Endothelial cell of umbilical vein (primary cell): Measurements from ENCODE around the gene SPRYD4. TPM values are rescaled to one million over a fixed set of nuclear protein-coding genes. Genes with fewer than 3 reads are reported as not detected.

ENCODE experiments used
- BruUV-seq: library from RNA; stranded (reverse); fragments of 400-500 nt; replicated peaks from 2 replicates; lab custom pipeline; 2021; lab: Mats Ljungman, UMichigan
- CTCF ChIA-PET: fragments of 300-600, 350-600 bp; sonication (Branson Sonifier 250); formaldehyde crosslinking; loops from one replicate; lab custom pipeline; 2021; ENCODE audit warnings: antibody characterized with exemption, inconsistent platforms; lab: Charles Lee
- POLR2A ChIA-PET: fragments of 300-600, 350-600 bp; sonication (Branson Sonifier 250); formaldehyde crosslinking; loops from one replicate; lab custom pipeline; 2021; ENCODE audit warnings: antibody characterized with exemption, inconsistent platforms; lab: Charles Lee
- DNase-seq: peaks from one replicate; pipeline ENCODE4 v3.0.0-alpha.2; 2011; ENCODE audit warnings: low read depth, low spot score
- FAIRE-seq: peaks from 2 replicates; lab custom pipeline; 2011; peaks lifted over from hg19 to GRCh38; lab: Jason Lieb, UNC
- H2AFZ ChIP-seq: 2 replicates; pipeline ENCODE4 v1.6.0; 2012; ENCODE audit warnings: low read depth, low read length, control low read depth, inconsistent platforms
- H3K27ac ChIP-seq: 2 replicates; pipeline ENCODE4 v1.5.1; 2011; ENCODE audit warnings: low read depth, mild to moderate bottlenecking, control low read depth, low read length, moderate library complexity; ENCODE audit not compliant: insufficient read depth
- H3K27me3 ChIP-seq, 2 experiments: 2 replicates each; pipeline versions ENCODE4 v1.6.0 to v1.6.1; 2011; ENCODE audit warnings: low read length in 2 of 2, mixed read lengths in 1 of 2; ENCODE audit not compliant: control insufficient read depth in 2 of 2, insufficient read depth in 2 of 2
- H3K36me3 ChIP-seq, 2 experiments: 2 replicates in 1 of 2; 3 replicates in 1 of 2; pipeline ENCODE4 v1.5.1; 2011; ENCODE audit warnings: low read length in 2 of 2, mild to moderate bottlenecking in 1 of 2, moderate library complexity in 1 of 2; ENCODE audit not compliant: control insufficient read depth in 2 of 2, insufficient read depth in 2 of 2; ENCODE audit errors: extremely low read depth in 1 of 2
- H3K4me1 ChIP-seq: 3 replicates; pipeline ENCODE4 v1.5.1; 2011; ENCODE audit warnings: mild to moderate bottlenecking, low read length; ENCODE audit not compliant: control insufficient read depth, insufficient read depth; ENCODE audit errors: extremely low read depth
- H3K4me2 ChIP-seq: 2 replicates; pipeline ENCODE4 v1.6.1; 2011; ENCODE audit warnings: low read length, control low read depth, mixed read lengths; ENCODE audit not compliant: insufficient read depth
- H3K4me3 ChIP-seq, 3 experiments: fragments of 200-600 bp in 1 of 3; sonication (generic), shearing (Covaris generic) in 1 of 3; replicated peaks in 1 of 3; 2 replicates each; pipeline ENCODE4 v1.5.1; 2011 to 2016; ENCODE audit warnings: control low read depth in 3 of 3, low read length in 3 of 3, mild to moderate bottlenecking in 2 of 3, inconsistent platforms in 1 of 3, low read depth in 1 of 3, moderate library complexity in 1 of 3; ENCODE audit not compliant: insufficient read depth in 1 of 3
- H3K79me2 ChIP-seq: 2 replicates; pipeline ENCODE4 v1.6.0; 2012; ENCODE audit warnings: low read length, inconsistent platforms; ENCODE audit not compliant: control insufficient read depth, insufficient read depth
- H3K9ac ChIP-seq: replicated peaks from 2 replicates; pipeline ENCODE3; 2011; ENCODE audit warnings: low read length, control low read depth; ENCODE audit not compliant: insufficient read depth; ENCODE audit errors: extremely low read depth
- H3K9me1 ChIP-seq: replicated peaks from 3 replicates; pipeline ENCODE4 v1.6.0; 2011; ENCODE audit warnings: mild to moderate bottlenecking, low read length; ENCODE audit not compliant: control insufficient read depth, insufficient read depth; ENCODE audit errors: extremely low read depth
- H3K9me3 ChIP-seq: replicated peaks from 2 replicates; pipeline ENCODE4 v1.5.1; 2012; ENCODE audit warnings: low read length, inconsistent platforms; ENCODE audit not compliant: control insufficient read depth, insufficient read depth
- H4K20me1 ChIP-seq: replicated peaks from 2 replicates; pipeline ENCODE3; 2011; ENCODE audit warnings: mild to moderate bottlenecking, low read length; ENCODE audit not compliant: control insufficient read depth, insufficient read depth; ENCODE audit errors: extremely low read depth
- CTCF ChIP-seq, 2 donors: IDR thresholded peaks; 1 replicate in 1 of 2; 2 replicates in 1 of 2; pipeline ENCODE4 v1.5.1; 2011; ENCODE audit warnings: low read length in 2 of 2, mild to moderate bottlenecking in 2 of 2, moderate library complexity in 2 of 2, control low read depth in 1 of 2, inconsistent platforms in 1 of 2, low read depth in 1 of 2; ENCODE audit not compliant: insufficient read depth in 1 of 2; ENCODE audit errors: extremely low read depth in 1 of 2
- EZH2 ChIP-seq: IDR thresholded peaks from 2 replicates; pipeline ENCODE4 v1.6.1; 2012; ENCODE audit warnings: borderline replicate concordance, low read depth, mild to moderate bottlenecking, moderate library complexity, low read length, inconsistent platforms; ENCODE audit not compliant: severe bottlenecking
- FOS ChIP-seq: IDR thresholded peaks from 2 replicates; pipeline ENCODE4 v1.6.1; 2011; ENCODE audit warnings: mild to moderate bottlenecking, low read length, moderate library complexity, borderline replicate concordance; ENCODE audit not compliant: insufficient read depth
- GATA2 ChIP-seq: IDR thresholded peaks from 2 replicates; pipeline ENCODE4 v1.7.0; 2011; ENCODE audit warnings: low read depth, mild to moderate bottlenecking, moderate library complexity, mixed read lengths, low read length; ENCODE audit not compliant: insufficient read length, insufficient read depth
- JUN ChIP-seq: IDR thresholded peaks from 2 replicates; pipeline ENCODE4 v1.6.1; 2011; ENCODE audit warnings: borderline replicate concordance, low read depth; ENCODE audit not compliant: insufficient read length, insufficient read depth
- MAX ChIP-seq: IDR thresholded peaks from 2 replicates; pipeline ENCODE4 v1.6.1; 2011; ENCODE audit not compliant: insufficient read depth, insufficient read length
- MYC ChIP-seq: IDR thresholded peaks from one replicate; pipeline ENCODE4 v1.6.1; 2011; ENCODE audit warnings: mild to moderate bottlenecking, low read depth, low read length
- POLR2A ChIP-seq: IDR thresholded peaks from 2 replicates; pipeline ENCODE4 v1.6.1; 2012; ENCODE audit warnings: low read depth, mild to moderate bottlenecking, control low read depth, low read length
- POLR2AphosphoS5 ChIP-seq: IDR thresholded peaks from 2 replicates; pipeline ENCODE4 v1.6.1; 2012; ENCODE audit warnings: low read depth, mild to moderate bottlenecking, control low read depth, low read length, moderate library complexity; ENCODE audit not compliant: insufficient read depth
- dilution Hi-C: fragments of 300-500 bp; cut with MboI; formaldehyde crosslinking; loops from one replicate; pipeline ENCODE4 v1.15.0; 2019; ENCODE audit warnings: low sequenced_read_pairs; ENCODE audit not compliant: extremely low pct_ligation_motif_present
- intact Hi-C: fragments of 100-400 bp; cut with micrococcal nuclease; formaldehyde crosslinking; loops from one replicate; pipeline ENCODE4 v1.10.0; 2022
- polyA plus RNA-seq, 4 experiments: library from polyadenylated mRNA; depleted of rRNA in 3 of 4; stranded (reverse) in 3 of 4; unstranded in 1 of 4; fragments of >200 nt; gene quantifications; 2 replicates each; pipeline versions ENCODE4 v1.2.1 to v1.2.3, GENCODE V29; 2011 to 2012; ENCODE audit warnings: missing spikeins in 1 of 4
- total RNA-seq: library from RNA; stranded (reverse); gene quantifications from 2 replicates; pipeline ENCODE4 v1.2.3, GENCODE V29; 2021

Gene SPRYD4
- total and polyA plus RNA-seq, 2 donors (not counting 3 experiments of a cell fraction or from before 2014, with no cell fraction given), result 3.4 to 4.0 TPM

- dilution Hi-C loops (no loop called here), intact Hi-C loops (loop anchor here (5.0 kb wide), 1 partner anchor 194 kb away; the partner anchor contains the start of gene COQ10A)
- Histone ChIP-seq H2AFZ (peak overlapping the region; percentile 34), H3K4me3 (no peak overlapping the region), H3K9ac (no peak overlapping the region), H3K27me3 (no peaks in the 10 kb centered on the region), H3K4me1 (no peaks in the 10 kb centered on the region), H3K36me3 (no peaks in the 10 kb centered on the region), H3K9me1 (no peaks in the 10 kb centered on the region), H3K79me2 (no peaks in the 10 kb centered on the region), H3K4me2 (no peak overlapping the region), H4K20me1 (no peaks in the 10 kb centered on the region), H3K9me3 (no peaks in the 10 kb centered on the region), H3K27ac (no peak overlapping the region)
- peak; percentile 40 for FAIRE-seq
- ChIA-PET CTCF (interaction anchor here (1.0 to 5.0 kb wide), 5 partner anchors 11 to 145 kb away, joined by 3 to 60 read pairs (median 5); partner anchors contain the start of genes CNPY2, STAT2 and TIMELESS), POLR2A (no interaction called here)
- TF ChIP-seq MAX (no peak), MYC (no peak), POLR2A (no peak), EZH2 (no peak), GATA2 (no peak), FOS (no peak), JUN (no peak), CTCF (IDR thresholded peaks at IDR 0.05; ENCODE audit: extremely low read depth in 1 of 2, insufficient read depth in 1 of 2, low read depth in 1 of 2, low read length in 2 of 2) (no peak), POLR2AphosphoS5 (no peak)
- no TSS peak for BruUV-seq
- DNase-seq, result no peak
These were observed 6.9 kb upstream of the SPRYD4 start for GRCh38 chr12:56461235-56462159.
